C4-2B (cell line): ENCODE results near the gene FMNL3.
"Not testable (repeated sequence)": the region's sequence is repeated elsewhere in the genome, so short reads cannot be mapped to it uniquely, and the experiment has no call there.

Experiments
- ZFX ChIP-seq: fragments of 450-650 bp; IDR thresholded peaks from 2 replicates; pipeline ENCODE4 v1.6.1; 2017
- TF ChIP-seq, protein P1 (sequence below): fragments of 450-650 bp; conservative IDR thresholded peaks from 2 replicates; pipeline ENCODE4 v1.5.1; 2017; ENCODE audit warnings: mild to moderate bottlenecking

DNA sequence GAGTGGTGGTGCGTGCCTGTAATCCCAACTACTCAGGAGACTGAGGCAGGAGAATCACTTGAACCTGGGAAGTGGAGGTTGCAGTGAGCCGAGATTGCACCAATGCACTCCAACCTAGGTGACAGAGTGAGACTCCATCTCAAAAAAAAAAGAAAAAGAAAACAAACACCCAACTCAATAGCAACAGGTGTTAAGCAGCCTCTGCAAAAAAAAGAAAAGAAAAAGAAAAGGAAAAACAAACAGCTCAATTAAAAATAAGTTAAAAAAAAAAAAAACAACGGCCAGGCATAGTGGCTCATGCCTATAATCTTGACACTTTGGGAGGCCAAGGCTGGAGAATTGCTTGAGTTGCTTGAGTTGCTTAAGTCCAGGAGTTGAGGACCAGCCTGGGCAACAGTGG, 10.6 kb upstream of the FMNL3 start:
- TF ChIP-seq, protein P1, sequence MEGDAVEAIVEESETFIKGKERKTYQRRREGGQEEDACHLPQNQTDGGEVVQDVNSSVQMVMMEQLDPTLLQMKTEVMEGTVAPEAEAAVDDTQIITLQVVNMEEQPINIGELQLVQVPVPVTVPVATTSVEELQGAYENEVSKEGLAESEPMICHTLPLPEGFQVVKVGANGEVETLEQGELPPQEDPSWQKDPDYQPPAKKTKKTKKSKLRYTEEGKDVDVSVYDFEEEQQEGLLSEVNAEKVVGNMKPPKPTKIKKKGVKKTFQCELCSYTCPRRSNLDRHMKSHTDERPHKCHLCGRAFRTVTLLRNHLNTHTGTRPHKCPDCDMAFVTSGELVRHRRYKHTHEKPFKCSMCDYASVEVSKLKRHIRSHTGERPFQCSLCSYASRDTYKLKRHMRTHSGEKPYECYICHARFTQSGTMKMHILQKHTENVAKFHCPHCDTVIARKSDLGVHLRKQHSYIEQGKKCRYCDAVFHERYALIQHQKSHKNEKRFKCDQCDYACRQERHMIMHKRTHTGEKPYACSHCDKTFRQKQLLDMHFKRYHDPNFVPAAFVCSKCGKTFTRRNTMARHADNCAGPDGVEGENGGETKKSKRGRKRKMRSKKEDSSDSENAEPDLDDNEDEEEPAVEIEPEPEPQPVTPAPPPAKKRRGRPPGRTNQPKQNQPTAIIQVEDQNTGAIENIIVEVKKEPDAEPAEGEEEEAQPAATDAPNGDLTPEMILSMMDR: not testable (repeated sequence)
- not testable (repeated sequence) for TF ChIP-seq ZFX
